ENCODE measurements around the gene PRKCB.

- TF ChIP-seq POLR2A (IDR thresholded peaks at IDR 0.05; ENCODE audit: low read length), result no peak
- no peak for TF ChIP-seq GATA1 (IDR thresholded peaks at IDR 0.05; ENCODE audit: low read depth, low read length)
These were observed 266.5 kb downstream of the PRKCB start for GRCh38 chr16:24102209-24102660.
